SK-N-SH (cell line): ENCODE results near the gene CASZ1.

Experiments
- NFIC ChIP-seq: IDR thresholded peaks from 2 replicates; pipeline ENCODE4 v1.4.0; 2012; ENCODE audit warnings: borderline replicate concordance
- TF ChIP-seq, protein P1 (sequence below): IDR thresholded peaks from 2 replicates; pipeline ENCODE4 v1.4.0; 2012; ENCODE audit warnings: low read depth, borderline replicate concordance
- TF ChIP-seq, protein P2 (sequence below): fragments of 200-600 bp; sonication (generic); IDR thresholded peaks from 2 replicates; pipeline ENCODE4 v1.6.1; 2017; ENCODE audit warnings: antibody characterized with exemption, mild to moderate bottlenecking, moderate library complexity

DNA sequence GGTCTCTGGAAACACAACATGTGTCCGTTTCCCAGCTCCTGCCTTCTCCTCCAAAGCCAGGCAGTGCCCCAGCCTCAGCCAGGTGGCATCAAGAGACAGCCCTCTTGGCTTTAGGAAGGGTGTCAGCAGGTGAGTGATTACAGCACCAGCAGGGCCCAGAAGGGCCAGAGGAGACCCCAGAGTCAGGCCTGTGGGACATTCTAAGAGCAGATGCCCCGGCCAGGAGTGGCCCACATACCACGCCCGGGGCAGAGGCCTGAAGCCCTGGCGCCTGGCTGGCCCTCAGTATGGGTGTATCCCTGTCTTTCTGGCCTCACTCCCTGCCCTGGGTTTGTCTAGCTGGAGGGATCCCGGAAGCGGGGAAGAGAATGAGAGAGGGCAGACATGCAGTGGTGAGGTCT is 109.2 kb downstream of the CASZ1 start:
- no peak for TF ChIP-seq NFIC
- TF ChIP-seq, protein P1, sequence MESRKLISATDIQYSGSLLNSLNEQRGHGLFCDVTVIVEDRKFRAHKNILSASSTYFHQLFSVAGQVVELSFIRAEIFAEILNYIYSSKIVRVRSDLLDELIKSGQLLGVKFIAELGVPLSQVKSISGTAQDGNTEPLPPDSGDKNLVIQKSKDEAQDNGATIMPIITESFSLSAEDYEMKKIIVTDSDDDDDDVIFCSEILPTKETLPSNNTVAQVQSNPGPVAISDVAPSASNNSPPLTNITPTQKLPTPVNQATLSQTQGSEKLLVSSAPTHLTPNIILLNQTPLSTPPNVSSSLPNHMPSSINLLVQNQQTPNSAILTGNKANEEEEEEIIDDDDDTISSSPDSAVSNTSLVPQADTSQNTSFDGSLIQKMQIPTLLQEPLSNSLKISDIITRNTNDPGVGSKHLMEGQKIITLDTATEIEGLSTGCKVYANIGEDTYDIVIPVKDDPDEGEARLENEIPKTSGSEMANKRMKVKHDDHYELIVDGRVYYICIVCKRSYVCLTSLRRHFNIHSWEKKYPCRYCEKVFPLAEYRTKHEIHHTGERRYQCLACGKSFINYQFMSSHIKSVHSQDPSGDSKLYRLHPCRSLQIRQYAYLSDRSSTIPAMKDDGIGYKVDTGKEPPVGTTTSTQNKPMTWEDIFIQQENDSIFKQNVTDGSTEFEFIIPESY, result no peak
- TF ChIP-seq, protein P2, sequence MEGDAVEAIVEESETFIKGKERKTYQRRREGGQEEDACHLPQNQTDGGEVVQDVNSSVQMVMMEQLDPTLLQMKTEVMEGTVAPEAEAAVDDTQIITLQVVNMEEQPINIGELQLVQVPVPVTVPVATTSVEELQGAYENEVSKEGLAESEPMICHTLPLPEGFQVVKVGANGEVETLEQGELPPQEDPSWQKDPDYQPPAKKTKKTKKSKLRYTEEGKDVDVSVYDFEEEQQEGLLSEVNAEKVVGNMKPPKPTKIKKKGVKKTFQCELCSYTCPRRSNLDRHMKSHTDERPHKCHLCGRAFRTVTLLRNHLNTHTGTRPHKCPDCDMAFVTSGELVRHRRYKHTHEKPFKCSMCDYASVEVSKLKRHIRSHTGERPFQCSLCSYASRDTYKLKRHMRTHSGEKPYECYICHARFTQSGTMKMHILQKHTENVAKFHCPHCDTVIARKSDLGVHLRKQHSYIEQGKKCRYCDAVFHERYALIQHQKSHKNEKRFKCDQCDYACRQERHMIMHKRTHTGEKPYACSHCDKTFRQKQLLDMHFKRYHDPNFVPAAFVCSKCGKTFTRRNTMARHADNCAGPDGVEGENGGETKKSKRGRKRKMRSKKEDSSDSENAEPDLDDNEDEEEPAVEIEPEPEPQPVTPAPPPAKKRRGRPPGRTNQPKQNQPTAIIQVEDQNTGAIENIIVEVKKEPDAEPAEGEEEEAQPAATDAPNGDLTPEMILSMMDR, result no peak
